Stimulated activated CD4-positive, alpha-beta T cell treated with anti-CD3 and anti-CD28 coated beads, Interleukin-4, amount 100 ng/mL, for 48 hours (primary cell): ENCODE data around the gene NUDT8.

ENCODE experiments used
- DNase-seq, 2 donors: peaks; one replicate each; pipeline ENCODE4 v3.0.0-alpha.2; 2020; ENCODE audit warnings: low read depth in 2 of 2

NUDT8 gene, protein sequence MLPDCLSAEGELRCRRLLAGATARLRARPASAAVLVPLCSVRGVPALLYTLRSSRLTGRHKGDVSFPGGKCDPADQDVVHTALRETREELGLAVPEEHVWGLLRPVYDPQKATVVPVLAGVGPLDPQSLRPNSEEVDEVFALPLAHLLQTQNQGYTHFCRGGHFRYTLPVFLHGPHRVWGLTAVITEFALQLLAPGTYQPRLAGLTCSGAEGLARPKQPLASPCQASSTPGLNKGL

DNA sequence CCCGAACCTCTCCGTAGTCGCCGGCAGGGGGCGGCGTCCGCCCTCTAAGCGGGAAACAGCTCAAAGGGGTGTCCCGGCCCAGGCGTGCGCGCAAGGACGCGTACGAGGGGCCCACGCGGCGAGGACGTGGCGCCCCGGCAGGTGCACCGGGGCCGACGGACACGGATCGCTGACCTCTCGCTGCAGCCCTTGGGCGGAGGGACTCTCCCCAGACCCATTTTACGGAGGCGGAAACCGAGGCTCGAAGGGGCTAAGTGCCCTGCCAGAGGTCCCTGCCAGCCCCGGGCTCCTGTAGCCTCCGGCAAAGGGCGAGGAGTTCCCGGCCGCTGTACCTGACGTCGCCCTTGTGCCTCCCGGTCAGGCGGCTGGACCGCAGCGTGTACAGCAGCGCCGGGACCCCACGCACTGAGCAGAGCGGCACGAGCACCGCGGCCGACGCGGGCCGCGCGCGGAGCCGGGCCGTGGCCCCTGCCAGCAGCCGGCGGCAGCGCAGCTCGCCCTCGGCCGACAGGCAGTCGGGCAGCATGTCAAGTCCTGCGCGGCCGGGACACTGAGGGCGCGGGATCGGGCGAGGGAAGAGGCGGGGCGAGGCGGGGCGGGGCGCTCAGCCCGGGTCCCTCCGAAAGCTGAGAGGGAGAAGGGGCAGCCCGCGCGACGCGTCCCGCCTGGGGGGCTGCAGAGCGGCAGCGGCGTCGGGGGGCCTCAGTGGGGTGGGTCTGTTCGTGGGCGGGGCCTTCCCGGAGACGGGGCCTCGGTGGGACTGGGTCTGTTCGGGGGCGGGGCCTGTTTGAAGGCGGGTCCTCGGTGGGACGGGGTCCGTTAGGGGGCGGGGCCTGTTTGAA is at the start of gene NUDT8:
TSS of gene NUDT8 (minus strand) at position 552 of the 842 bp plus-strand sequence. CDS start at position 526, 26 bp downstream.
- peak; percentile 81 to 88 for DNase-seq

DNA sequence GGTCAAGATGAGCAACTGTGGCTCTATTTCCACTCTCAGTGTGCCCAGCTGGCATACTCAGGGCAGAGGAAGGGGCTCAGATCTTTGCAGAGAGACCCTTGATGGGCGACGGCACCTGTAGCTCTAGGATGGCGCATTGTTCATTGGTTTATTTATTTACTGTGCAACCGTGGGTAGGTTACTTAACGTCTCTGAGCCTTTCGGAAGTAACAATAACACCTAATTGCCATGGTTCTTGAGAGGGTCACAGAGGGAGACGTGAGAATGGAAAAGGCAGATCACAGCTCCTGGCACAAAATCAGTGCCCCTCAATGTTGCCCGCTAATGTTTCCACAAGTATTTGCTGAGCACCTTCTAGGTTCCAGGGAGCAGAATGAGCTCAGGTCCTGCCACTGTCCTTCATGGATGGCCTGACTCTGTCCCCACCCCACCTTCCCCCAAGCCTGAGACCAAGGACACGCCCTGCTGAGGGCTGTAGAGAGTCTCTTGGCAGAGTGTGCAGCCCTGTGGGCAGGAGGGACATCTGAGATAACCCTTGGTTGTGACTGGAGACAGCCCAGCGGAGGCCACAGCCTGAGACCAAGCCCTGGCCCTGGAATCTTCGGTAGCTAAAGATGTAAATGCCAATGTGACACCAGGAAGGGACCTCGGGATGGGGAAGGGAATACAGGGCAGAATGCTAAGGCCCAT is 45.5 kb upstream of the NUDT8 start:
- no peak for DNase-seq

DNA sequence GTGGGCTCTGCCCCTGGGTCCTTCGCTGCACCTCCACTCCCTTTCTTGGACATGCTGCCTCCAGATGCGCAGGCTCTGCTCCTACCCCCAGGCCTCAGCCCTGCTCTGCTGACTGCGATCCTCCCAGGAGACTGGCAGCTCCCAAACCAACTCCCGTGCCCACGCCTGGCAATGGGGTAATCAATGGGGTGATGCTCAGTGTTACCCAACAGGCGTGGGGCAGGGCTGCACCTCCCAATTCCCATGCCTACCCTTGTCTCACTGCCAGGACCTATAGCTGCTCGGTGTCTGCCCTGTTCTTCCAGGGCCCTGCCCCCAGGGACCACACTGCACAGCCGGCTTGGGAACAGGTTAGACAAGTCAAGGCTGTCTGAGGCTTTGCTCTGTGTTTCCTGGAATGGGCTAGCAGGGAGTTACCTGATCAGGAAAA is 44.7 kb upstream of the NUDT8 start, which contains the start of gene ALDH3B2:
TSS of gene ALDH3B2 (minus strand) at position 182 of the 430 bp plus-strand sequence. CDS start 7,688 bp downstream, outside the sequence.
- no peak for DNase-seq

DNA sequence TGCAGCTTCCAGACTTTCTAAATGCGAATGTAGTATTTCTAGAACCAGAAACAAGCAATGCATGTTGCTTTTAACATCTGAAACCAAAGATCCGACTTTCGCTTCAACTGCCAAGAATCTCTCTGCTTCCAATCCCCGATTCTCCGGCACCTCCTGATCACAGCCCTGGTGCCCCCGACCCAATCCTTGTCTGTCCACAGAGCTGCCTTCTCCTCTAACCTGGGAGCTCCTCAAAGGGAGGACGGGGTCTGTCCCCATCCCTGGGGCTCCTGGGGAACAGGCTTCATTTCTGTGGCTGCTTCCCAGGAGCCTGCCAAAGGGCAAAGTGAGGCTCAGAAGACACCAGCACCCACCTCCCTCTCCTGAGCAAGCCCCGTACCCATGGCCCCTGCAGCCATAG is 44.2 kb upstream of the NUDT8 start:
- DNase-seq = no peak

DNA sequence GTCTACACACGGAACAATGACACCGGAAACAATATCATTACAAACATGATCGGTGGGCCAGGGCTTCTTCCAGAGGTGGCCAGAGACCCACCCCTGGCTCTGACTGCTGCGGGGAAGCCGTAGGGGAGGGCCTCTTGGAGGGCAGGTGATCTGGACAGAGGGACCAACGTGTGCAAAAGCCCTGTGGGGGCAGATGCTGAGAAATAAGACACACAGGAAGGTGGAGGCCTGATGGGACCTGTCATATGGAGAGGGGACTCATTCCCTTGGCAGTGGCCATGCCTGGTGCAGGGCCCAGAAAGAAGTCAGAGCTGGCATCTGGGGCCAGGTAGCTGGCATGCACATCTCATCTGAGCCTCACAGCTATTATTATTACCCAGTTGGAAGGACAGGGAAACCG is 43.6 kb upstream of the NUDT8 start:
- DNase-seq = no peak

DNA sequence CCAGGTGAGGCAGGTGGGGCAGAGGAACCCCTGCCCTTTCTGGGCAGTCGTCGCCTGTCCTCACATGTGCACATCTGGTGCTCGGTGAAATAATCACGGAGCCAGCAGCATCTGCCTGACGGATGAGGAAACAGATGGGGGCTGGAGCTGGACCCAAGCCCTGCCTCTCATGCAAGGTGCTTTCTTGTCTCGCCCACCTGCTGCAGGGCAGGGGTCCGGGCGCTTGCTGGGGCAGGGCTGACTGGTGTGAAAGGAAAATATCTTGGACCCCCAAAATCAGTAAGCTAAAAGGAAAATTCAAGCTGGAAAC is 41.4 kb upstream of the NUDT8 start:
- no peak for DNase-seq

DNA sequence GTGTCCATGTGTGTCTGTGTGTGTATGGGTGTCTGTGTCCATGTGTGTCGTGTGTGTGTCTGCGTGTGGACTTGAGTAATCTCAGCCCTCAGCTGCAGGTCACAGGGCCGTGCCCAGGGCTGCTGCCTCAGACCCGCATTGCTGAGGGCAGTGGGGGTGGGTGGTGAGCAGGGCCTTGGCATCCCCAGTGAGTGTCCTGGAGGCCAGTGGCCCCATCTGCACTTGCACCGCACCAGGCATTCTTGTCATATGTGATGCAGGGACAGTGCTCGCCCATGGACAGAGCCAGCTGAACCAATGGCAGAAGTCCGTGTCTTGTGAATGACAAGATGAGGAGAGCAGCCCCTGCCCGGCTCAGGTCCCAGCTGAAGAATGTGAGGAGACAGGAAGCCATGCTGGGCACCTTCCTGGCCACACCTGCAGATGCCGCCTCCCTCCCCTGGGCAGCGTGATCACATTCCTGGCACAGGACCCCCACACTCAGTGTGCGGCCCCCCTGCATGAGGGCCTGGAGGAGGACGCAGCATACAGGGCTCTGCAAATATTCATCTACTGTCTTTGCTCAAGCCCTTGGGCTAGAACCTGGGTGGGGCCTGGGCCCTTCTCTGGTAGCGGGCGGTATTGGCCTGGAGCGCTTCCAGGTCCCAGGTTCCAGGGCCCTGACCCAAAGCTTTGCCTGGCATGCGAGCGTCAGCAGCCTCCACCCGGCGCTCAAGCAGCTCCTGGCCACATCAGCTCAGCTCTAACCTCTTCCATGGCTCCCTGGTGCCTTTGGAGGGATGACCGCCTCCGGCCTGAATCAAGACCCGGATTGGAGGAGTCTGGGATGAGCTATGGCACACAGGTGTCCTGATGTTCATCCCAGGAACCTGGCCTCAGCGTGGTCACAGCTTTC is 40.8 kb upstream of the NUDT8 start:
- DNase-seq = no peak

DNA sequence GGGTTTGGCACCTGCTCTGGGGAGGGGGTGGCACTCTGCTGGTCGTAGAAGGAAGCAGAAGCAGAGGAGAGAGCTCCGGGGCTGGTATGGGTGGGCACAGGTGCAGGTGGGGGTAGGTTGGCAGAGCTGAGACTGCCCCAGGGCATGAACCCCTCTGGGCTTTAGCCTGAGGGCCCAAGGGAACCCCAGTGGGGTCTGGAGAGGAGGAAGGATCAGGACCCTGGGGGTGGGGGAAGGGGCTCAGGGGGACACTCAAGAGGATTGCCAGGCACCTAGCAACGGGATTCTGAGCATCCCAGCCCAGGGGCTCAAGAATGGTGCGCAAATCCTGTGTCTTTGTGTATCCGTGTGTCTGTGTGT is 38.4 kb upstream of the NUDT8 start:
- DNase-seq = no peak

DNA sequence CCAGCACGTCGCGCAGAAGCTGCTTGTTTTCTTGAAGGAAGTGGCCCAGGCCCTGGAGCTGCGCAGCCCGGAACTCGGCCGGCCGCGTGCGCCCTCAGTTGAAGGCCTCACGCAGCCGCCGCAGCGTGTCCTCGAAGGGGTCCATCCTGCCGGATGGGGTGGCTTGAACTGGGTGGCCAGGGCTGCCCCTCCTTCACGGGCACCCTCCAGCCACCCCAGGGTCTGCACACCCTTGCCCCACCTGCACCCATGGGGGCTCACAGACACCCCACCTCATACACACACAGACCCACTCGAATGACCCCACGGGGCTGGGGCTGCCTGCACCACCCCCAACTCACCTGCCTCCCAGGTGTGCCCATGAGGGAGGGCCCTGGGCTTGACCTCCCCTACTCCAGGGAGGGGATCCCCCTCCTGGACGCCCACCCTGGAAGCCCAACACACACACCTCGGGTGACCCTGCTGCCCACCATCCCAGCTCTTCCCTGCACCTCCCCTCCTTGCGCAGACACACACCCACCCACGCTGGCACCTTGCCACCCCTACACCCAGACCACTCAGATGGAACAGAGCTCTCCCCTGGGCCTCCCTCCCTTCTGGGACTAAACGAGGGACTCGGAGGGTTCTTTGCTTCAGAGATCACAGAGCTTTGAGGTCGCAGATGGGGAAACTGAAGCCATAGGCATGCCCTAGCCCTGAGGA is 37.9 kb upstream of the NUDT8 start:
- no peak for DNase-seq

DNA sequence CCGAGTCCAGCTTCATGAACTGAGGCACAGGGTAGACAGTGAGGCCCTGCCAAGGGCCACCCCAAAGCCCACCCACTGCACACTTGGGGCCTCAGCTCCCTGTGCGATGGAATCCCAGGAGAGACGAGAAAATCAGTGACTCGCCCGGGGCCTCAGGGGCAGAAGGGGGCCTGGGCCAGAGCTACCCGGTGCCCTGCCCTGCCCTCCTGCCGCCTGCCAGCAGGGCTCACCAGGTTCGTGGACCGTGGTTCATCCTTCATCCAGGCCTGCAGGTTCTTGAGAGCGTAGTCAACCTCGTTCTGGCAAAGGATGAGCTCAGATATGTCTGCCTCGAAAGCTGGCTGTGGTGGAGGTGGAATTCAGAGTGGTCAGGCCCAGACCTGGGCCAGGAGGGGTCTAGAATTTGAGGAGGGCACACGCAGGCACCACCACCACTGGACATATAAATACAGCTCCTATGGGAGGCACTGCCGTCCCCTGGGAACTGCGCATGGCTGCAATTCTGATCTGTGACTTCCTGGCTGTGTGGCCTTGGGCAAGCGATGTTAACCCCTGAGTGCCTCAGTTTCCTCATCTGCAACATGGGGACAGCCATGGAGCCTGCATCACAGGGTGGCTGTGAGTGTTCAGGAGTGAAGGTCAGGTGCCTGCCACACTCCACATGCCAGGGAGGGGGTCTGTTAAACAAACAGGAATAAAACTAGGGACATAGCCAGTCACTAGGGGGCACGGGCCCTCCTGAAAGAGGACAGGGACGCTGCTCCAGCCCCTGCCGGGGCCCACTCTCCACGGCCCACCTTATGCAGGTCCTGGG is 37.1 kb upstream of the NUDT8 start:
- no peak for DNase-seq

DNA sequence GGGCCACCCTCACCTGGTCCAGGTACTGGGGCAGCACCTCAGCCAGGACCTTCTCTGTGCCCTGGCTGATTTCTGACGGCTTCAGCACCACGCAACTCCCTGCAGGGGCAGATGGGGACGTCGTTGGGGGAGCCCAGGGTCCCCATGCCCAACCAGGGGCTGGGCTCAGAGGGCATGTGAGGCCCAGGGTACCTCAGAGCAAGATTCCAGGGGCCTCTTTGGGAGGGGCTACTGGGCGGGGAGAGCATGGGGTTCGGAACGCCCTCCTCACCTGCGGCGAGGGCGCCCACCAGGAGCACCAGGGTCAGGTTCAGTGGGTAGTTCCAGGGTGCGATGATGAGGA is 36.5 kb upstream of the NUDT8 start:
- DNase-seq = no peak

DNA sequence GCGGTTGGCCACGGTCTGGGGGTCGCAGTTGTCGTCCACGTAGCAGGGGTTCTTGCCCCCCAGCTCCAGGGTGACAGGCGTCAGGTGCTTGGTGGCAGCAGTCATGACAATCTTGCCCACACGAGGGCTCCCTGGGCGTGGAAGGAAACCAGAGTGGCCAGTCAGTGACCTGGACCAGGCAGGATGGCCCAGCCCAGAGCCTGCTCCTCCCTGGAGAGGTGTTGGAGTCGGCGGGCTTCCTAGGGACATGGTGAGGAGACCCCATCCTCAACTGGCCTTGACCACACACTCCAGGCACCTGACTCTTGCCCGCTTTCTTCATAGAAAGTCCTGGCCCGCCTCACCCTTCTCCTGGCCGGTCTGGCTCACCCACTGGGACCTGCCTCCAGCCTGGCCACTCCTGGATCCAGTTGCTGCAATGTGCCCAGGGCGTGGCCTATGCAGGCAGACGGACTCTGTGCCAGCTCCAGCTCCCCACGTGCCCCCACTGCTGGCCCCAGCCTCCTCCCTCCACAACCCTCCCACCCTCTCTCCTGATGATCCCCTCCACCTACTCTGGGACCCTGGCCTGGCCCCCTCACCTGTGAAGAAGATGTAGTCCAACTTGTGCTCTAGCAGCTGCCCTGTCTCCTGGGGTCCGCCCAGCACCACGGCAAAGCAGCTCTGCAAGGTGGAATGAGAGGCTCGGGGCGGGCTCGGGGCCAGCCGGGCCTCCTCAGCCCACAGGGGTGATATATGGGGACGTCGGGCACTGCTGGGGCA is 36.0 kb upstream of the NUDT8 start:
- no peak for DNase-seq

DNA sequence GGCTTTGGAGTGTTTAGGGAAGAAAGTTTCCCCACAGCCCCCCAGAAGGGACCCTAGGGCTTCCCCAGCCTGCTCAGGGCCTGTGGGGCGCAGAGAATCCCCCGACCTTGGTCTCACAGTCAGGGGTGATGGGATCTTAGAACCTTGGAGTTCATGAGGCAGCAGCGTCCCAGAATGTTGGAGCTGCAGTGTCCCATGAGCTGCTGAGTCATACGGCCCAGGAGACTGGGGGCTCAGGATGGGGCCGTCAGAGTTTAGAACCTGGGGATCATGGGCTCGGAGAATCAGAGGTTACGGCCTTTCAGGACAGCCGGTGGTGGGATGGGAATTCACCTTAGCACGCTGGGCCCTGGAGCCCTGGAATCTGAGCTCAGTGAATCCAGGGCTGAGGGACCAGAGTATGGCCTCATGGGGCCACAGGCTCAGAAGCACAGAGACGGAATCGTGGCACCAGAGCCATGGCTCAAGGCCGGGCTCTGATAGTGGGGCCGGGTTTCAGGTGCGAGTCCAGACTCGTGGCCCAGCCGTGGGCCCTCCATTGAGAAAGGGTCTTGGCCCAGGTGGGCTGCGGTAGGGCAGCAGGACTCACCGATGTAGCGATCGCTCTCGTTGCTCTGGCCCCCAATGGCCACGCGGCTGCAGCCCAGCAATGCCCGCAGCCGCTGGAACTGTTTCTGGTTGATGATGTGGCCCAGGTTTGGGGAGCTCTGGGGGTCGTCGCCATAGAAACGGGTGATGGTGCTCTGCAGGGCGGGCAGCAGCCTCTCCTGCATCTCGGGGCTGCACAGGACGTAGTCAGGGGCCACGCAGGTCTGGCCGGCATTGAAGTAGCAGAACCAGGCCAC is 35.2 kb upstream of the NUDT8 start:
- DNase-seq = no peak

DNA sequence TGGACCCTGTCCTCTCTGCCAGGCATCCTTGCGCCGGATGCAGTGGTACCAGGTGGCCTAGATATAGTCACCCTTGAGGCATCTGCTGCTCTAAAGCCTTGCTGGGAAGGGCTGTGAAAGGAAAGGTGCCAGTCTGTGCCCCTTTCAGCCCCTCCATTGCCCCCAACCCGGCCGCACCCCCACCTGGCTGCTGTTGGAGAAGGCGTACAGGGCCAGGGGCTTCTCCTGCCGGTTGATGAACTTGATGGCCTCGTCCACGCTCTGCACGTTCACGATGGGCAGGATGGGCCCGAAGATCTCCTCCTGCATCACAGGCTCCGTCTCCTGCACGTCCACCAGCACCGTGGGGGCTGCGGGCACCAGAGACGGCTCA is 34.5 kb upstream of the NUDT8 start:
- no peak for DNase-seq

DNA sequence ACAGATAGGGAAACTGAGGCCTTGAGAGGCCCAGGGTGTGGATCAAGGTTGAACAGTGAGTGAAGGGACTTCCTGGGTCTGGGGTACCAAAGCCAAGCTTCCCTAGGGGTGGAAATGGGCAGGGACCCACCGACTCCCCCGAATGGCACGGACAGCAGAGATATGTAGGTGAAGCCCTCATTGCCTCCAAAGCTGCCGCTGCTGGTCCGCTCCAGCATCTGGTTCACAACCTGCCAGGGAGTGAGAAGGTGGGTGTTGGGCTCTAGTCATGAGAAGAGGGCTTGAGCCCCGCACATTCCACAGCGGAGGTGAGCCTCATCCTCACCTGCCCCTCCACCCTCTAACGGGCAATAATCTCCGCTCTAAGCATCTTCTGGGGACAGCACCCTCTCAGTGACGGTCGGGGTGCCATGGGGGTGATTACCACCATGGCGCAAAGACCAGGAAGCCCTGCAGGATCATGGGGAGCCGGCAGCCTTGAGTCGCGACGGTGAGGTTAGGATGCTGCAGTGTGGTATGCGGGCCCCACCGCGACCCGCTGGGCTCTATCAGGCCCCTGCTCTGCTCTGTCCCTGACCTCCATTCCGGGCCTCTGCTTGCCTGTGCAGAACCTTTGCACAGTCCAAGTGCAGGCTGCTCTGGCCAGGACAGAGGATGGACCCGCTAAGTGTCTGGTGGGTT is 33.9 kb upstream of the NUDT8 start:
- no peak for DNase-seq

DNA sequence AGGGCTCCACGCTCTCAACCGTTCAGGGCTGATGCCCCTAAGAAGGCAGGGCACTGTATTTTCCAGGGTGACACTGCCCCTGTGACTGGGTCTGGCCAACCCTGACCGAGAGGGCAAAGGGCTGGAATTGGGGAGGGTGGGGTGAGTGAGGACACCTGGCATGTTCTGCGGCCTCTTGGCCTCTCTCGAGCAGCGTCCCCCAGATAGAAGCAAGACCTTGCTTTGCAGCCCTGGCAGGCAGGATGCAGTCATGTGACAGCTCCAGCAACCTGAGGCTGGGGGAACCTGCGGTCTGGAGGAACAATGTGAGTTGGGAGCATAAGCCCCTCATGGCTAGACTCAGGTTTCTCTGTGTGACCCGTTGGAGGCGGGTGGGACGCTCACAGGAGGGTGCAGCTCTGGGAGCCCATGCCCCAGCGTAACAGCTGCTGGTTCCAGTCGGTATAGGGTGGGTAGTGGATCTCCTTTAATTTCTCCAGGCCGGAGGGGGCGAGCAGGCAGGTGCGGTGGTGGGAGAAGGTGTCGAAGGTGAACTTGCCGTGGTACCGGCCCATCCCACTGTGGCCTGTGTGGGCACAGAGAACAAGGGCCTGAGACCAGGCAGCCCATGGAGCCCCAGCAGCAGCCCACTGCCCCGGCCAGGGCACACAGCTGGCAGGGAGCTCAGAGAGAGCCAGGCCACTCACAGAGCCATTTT is 33.2 kb upstream of the NUDT8 start:
- DNase-seq = no peak

DNA sequence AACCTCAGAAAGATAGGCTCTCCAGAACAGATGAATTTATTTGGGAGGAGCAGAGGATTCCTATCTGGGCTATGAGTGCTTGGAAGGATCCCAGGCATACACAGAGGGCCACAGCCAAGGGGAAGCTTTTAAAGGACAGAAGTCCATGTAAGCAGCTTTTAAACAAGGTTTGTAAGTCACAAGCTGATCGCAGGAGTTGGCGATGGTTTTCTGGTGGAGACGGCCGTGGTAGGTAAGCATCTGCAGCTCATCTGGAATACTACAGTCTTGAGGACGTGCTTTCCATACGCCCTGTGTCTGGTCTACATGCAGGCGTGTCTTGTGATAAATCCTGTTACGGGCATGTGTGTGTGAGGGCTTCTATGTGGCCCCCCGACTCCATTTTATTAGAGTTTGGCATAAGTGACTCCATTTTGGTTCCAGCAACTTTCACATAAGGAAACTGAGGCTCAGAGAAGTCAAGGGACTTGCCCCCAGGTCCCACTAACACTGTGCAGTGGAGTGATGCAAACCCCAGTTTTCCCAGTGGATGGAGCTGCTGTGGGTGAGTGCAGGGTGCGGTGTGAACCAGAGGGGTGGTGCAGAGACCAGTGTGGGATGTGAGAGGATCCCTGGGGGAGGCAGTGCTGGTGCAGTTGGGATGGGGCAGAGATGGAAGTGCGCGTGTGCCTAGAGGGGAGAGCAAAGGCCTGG is 32.6 kb upstream of the NUDT8 start:
- DNase-seq = no peak
